T-helper 9 cell (primary cell): Measurements from ENCODE around the gene VRTN.
A peak's percentile ranks its signal among the peaks of the same experiment; 100 is the strongest.
"Not testable (repeated sequence)": the region's sequence is repeated elsewhere in the genome, so short reads cannot be mapped to it uniquely, and the experiment has no call there.

Source experiments
- DNase-seq: peaks from one replicate; pipeline ENCODE4 v3.0.0-alpha.2; 2020

VRTN gene

GRCh38 chr14:74350211-74350927 lies 2.1 kb downstream of the VRTN start:
- no peak for DNase-seq

DNA sequence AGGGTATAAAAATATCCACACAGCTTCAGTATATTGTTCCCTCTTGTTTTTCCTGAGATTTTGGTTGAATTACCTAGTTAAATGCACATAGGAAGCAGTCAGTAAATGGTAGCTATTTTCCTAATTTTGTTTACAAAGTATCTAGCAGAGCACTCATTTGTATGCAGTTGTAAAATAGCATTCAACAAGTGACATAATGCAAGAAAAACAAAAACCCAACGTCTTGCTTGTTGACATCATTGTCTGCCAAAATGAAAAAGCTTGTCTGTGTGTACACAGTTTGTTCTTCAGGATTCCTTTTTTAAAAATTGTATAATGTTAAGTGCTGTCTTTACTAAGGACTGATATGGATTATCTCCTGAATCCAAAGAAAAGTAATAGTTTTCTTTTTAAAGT lies 2.7 kb downstream of the VRTN start:
- no peak for DNase-seq

DNA sequence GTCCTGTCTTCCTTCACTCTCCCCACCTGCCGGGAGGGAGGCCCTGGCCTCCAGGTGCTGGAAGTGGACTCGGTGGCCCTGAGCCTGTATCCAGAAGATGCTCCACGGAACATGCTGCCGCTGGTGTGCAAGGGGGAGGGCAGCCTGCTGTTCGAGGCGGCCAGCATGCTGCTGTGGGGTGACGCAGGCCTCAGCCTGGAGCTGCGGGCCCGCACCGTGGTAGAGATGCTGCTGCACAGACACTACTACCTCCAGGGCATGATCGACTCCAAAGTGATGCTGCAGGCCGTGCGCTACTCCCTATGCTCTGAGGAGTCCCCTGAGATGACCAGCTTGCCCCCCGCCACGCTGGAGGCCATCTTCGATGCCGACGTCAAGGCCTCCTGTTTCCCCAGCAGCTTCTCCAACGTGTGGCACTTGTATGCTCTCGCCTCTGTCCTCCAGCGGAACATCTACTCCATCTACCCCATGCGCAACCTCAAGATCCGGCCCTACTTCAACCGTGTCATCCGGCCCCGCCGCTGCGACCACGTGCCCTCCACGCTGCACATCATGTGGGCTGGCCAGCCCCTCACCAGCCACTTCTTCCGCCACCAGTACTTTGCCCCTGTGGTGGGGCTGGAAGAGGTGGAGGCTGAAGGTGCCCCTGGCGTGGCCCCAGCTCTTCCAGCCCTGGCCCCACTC lies 8.8 kb downstream of the VRTN start:
- DNase-seq: no peak

DNA sequence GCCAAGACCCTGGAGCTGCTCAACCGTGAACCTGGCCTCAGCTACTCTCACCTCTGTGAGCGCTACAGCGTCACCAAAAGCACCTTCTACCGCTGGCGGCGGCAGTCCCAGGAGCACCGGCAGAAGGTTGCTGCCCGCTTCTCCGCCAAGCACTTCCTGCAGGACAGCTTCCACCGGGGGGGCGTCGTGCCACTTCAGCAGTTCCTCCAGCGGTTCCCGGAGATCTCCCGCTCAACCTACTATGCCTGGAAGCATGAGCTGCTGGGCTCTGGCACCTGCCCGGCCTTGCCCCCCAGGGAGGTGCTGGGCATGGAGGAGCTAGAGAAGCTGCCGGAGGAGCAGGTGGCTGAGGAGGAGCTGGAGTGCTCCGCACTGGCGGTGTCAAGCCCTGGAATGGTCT lies 9.3 kb downstream of the VRTN start:
- no peak for DNase-seq

GRCh38 chr14:74358176-74358829 lies 10.0 kb downstream of the VRTN start:
- no peak for DNase-seq

GRCh38 chr14:74360163-74360562 lies 11.9 kb downstream of the VRTN start:
- DNase-seq: no peak

DNA sequence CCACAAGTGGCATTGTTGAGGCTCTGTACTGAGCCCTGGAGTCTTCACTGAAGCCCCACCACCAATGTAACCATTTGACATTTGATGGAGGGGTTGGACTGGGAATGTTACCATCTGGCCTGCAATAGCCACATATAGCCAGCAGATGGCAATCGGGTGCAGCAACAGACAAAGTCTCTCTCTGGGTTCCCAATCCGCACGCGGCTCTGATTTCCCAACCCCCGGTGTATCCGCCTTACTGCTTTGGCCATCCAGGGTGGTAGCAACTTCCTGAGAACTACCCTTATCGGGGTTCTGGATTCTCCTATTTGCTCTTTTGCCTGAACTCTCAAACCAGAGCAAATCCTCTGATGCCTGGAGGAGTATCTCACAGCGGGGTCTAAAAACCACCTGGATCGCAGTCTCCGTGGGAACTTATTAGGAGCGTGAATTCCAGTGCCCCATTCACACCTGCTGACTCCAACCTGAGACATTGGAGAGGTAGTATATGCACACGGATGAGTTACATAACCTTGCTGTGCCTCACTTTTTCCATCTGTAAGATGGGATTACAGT lies 14.2 kb downstream of the VRTN start:
- peak; percentile 48 for DNase-seq

DNA sequence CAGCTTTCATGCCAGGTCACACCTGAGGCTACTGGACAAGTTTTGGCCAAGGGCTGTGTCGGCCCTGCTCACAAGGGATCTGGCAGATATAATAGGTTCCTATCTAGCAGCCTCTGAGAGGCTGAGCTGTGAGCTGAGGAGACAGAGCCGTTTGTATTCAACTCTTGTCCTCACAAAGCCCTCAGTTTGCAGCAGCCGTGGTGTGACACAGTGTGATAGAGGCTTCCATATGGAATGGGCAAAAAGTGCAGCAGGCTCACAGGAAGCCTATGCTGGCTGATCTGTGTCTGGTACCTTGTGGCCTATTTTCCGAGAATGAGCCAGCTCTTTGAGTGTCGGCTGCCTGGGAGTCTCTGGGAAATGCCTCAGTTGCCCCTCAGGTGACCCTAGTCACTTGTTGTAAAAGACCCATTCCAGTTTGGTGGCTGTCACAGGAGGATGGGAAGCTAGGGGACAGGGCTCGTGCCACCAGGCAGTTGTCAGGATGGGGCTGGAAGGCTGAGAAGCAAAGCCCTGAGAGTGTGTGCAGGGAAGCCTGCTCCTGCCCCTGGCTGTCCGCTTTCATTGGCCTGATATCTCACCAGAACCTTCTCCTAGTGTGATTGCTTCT lies 16.1 kb downstream of the VRTN start:
- no peak for DNase-seq

- no peak for DNase-seq
Measured at GRCh38 chr14:74368026-74368425, 19.8 kb downstream of the VRTN start.

- no peak for DNase-seq
Measured at GRCh38 chr14:74368441-74368840, 20.2 kb downstream of the VRTN start.

DNA sequence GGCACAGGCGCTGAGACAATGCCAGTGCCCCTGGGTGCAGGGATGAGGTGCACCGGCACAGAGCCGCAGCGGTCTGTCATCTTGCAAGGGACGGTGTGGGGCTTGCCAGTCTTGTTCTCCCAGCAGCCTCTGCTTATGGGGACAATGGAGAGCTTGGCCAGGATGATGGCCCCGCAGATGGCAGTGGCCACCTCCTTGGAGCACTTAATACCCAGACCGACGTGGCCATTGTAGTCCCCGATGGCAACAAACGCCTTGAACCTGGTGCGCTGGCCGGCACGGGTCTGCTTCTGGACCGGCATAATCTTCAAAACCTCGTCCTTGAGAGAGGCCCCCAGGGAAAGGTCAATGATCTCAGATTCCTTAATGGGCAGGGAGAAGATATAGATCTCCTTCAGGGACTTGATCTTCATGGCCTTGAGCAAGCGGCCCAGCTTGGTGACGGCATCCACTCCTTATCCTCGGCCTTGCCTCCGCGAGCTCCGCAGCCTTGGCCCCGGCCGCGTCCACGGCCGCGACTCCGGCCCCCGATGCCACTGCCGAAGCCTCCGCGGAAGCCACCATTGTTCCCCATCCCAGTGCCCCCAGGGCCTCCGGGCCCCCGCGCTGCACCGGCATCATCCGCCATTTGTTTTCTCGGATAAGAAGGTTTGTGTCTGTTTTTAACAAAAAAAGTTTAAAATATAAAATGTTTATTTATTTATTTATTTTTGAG lies 29.9 kb downstream of the VRTN start:
- DNase-seq: no peak

DNA sequence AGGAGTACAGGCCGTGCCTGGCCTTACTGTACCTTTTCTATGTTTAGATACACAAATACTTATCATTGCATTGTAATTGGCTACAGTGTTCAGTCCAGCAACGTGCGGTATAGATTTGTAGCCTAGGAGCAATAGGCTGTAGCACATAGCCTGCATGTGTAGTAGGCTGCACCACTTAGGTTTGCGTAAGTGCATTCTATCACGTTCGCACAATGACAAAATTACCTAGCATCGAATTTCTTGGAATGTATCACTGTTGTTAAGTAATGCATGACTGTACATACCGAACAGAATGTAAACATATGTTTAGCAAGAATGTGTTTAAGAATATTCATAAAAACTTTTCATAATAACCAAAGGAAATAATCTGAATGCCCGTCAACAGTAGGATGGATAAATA lies 31.9 kb downstream of the VRTN start:
- no peak for DNase-seq

DNA sequence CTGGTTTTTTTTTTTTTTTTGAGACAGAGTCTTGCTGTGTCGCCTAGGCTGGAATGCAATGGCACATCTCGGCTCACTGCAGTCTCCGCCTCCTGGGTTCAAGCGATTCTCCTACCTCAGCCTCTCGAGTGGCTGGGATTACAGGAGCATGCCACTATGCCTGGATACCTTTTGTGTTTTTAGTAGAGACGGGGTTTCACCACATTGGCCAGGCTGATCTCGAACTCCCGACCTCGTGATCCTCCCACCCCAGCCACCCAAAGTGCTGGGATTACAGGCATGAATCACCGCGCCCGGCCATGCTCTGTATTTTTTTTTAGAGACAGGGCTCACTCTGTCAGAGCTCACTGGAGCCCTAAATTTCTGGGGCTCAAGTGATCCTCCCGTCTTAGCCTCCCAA lies 32.6 kb downstream of the VRTN start:
- no peak for DNase-seq

- not testable (repeated sequence) for DNase-seq
Measured at GRCh38 chr14:74381571-74381970, 33.3 kb downstream of the VRTN start.

GRCh38 chr14:74382231-74382630 lies 34.0 kb downstream of the VRTN start:
- no peak for DNase-seq

- no peak for DNase-seq
Measured at GRCh38 chr14:74389980-74390379, 41.7 kb downstream of the VRTN start.

DNA sequence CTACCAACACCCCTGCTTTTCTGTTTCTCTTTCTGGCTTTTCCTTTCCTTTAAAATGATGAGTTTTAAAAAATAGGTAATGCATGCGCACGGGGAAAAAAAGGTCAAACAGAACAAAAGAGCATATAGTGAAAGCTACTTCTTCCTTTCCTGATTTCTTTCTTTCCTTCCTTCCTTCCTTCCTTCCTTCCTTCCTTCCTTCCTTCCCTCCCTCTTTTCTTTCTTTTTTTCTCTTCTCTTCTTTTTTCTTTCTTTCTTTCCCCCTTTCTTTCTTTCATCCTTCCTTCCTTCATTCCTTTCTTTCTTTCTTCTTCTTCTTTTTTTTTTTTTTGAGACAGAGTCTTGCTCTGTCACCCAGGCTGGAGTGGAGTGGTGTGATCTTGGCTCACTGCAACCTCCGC lies 42.2 kb downstream of the VRTN start:
- DNase-seq: not testable (repeated sequence)

- no peak for DNase-seq
Measured at GRCh38 chr14:74391479-74391878, 43.2 kb downstream of the VRTN start.

GRCh38 chr14:74392616-74393570 lies 44.6 kb downstream of the VRTN start:
- DNase-seq: no peak

DNA sequence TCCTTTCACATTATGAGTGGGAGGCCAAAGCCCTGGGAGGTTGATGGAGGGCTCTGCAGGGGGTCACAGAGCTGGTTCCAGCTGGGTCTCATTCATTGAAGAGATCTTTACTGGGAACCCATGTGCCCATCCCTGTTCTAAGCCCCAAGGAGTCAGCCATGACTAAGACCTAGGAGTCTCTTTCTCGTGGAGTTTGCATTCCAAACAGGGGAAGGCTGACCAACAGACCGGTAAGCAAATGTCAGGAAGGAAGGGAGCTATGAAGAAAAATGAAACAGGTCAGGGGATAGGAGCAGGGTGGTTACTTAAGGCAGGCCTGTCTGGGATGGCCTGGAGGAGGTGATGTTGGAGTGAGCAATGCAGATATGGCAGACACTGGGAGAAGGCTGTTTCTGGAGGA lies 46.3 kb downstream of the VRTN start:
- no peak for DNase-seq

DNA sequence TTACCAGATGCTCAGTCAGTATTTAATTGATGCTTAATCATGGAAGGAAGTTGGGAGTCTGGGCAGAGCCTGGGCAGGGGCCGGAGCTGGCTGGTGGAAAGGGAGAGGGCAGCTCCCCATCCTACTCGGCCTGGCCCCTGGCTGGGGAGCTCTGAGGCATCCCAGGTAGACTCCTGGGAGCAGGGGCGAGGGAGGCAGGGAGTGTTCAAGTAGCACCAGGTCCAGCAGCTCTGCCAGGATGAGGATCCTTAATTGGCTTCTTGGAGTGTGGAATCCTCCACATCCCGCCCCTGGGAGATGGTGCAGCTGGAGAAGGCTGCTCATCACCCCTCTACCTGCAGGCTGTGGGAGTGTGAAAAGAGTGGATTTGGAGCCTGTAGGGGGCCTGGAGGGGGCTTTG lies 46.8 kb downstream of the VRTN start:
- no peak for DNase-seq
